Fibroblast of skin of left biceps (primary cell): ENCODE data around the gene SAP30L.

Source experiments
- DNase-seq, 2 experiments: peaks; one replicate each; pipeline ENCODE4 v3.0.0-alpha.2; 2013; ENCODE audit warnings: low read depth in 2 of 2

Gene SAP30L

DNA sequence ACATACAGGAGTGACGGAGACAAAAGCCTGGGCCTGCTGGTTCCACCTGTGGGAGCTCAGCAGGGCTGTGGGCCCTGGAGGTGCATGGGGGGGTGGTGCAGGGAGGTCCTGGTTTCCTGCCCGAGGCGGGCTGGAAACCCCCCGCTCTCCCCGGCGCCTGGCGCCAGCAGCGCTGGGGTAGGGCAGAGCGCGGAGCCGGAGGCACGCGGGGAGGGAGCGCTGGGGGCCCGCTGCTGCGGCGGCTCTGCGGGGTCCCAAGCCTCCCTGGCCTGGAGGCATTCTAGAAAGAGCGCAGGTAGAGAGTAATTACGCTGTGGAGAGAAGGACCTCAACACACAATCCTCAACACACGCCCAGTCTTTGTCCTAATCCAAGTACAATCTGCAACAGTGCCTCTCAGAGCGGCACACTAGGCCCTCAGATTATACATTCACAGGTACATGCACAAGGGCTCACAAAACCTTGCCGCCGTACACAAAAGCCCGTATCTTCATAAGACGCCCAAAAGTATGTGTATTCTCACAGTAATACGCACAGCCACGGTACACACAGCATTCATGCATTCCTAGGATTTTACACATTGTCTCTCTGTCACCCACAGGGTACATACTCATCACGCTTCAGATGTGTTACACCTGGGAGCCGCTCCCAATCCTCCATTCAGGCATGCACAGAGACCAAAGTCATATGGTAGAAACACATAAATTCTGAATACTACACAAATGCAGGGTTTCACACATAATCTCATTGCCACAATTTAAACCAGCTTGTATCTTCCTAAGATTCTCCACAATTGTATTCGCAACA, 34.4 kb downstream of the SAP30L start:
- DNase-seq = no peak

DNA sequence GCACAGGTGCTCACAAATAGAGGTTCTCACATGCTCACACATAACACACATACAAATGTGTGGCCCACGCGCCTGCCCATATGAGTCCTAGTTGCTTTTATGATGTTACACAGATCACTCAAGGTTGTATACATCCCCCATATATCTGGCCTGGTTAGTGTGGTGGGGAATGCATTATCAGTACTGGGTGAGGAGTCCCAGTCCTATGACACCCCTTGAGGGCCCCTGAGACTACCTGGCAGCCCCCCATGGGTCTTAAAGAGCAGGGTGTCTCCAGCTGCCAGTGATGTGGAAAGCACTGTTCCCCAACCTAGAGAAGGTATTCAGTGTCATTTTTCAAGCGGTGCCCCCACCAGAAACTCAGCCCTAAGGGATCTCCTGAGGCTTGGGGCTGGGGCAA, 35.0 kb downstream of the SAP30L start:
- no peak for DNase-seq

DNA sequence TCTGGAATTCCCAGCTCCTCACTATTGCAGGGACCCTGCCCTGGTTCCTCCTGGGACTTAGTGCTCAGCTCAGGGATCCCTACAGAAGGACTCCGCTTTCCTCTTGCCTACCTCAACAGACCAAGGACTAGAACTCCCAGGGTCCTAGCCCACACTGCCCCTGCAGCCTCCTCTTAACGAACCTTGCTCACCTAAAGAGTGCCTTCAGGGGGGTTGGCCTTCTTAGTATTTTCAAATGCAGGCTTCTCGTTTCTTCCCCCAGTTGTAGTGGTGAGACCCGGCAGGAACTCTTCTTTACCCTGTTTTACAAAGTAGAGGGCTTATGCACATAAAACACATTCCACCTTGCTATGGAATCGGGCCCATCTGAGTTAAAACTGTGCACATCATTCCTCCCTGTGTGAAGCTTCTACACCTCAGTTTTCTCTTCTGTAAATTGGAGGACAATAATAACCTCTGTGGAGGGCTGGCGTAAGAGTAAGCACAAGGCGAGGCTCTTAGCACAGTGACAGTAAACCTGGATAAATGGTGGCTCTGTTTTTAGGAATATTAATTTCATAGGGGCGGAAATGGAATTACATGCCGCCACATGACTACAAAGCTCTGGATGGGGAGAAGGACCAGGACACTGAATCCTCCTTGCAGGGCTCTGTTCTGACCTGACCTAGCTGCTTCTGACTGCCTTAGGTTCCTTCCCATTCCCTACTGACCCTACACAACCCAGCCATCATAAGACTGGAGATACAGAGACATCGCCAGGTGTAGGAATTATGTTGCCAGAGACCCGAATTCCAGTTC, 36.0 kb downstream of the SAP30L start:
- no peak for DNase-seq

DNA sequence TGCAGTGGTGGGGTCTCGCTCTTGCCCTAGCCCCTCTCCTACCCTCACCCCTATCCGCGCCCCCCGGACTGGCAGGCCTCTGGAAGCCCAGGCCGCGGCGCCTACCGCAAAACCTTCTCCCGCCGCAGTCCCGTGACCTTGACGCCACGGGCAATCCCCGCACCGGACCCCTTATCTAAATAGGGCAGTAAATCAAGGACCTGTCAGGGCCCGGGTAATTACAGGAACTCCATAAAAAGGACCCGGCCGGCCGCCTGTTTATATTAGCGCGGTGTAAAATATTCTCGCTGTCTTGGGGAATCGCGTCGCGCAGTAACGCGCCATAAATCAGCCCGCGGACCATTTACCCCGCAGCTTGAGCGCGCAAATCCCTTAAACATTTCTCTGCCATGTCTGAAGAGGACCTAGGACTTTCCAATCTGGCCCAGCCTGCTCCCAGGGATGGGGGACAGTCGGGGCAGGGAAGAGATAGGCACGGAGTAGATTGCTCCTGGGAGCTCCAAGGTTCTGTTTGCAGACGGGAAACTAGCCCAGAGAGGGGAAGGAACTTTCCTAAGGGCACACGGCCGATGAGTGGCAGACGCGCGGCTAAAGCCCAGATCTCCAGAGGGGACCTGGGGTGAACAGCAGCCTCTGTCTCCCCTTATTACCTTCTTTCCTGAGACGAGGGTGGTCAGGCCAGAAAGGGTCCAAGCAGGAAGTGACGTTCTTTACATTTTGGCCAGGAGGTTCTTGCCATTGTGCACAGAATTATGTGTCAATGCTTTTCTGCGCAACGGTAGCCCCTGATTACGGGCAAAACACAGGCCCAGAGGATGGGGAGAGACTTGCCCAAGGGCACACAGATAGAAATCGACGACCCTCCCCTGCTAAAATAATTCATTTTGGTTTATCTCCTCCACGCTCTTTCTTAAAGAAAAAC, 37.0 kb downstream of the SAP30L start:
- no peak for DNase-seq

DNA sequence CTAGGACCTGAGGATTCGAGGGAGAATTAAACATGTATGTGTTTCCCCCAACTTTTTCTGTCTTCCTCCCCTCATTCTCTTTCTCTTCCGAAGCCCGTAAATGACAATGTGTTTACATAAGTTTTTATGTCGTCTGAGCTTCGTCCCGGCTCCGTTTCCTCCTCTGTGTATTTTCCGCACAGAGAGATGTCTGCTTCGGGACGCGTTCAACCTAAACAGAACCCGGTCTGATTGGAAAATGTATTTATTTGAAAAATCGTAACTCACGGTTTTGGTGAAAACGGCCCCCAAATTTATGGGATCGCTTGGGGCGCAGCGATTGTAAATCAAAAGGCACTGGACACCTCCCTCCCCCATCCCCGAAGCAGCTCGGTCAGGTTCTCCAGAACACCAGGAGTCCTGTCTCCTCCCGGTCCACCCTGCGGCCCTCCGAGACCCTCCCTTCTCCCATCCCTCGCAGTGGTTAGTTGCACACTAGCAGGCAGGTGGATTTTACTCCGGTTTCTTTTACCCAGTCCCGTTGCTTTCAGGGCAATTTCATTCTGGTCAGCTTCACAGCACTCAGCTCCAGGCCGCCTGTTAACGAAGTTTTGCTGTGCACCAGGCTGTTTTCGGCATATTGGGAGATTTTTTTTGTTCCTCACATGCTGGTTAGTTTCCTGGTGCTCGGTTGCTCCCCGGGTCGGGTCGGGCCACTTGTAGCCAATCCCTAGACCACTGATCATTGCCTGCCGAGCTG, 38.0 kb downstream of the SAP30L start:
- DNase-seq = no peak

DNA sequence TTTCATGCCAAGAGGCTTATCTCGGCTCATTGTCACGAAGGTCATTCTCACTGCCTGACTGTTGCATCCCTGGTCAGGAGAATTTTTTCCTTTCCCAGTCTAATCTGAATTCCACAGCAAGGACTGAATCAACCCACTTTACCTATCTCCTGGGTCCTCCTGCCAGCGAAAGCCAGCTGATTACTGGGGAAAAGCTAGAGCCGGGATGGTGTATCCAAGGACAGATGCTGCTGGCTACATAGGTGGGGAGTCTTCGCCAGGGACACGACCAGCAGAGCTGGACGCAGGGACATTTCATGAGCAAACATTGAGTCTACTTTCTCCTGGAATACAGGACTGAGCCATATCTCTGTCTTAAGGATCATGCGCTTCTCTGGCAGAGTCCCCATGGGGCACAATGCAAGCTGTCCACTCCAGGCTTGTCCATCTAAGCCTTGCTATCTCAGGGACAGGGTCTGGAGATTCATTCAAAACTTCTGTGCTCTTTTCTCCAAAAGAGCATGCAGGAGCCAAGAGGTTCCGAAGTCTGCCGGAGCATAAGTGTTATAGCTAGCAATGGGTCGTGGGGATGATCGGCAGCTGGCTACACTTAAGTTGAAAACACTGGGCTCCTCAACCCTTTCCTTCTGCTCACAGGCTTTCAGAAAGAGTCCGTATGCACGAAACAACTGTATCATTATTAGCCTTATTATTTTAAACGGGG, 38.7 kb downstream of the SAP30L start:
- no peak for DNase-seq

DNA sequence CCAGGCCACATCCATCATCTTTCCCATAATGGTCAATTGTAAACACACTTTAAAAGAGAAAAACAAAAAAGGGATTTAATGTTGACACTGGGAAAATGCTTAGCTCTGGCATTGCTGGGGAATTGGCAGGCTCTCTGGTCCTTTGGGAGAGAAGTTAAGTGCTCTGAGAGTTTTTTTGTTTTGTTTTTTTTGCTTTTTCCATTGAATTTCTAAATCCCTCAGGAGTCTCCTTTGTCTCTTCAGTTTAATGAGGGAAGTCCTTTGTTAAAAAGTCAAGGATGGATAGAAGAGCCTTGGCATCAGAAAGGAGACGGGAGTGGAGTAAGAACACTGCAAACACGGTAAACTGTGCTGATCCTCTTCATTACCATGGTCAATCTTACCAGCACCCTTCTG, 39.3 kb downstream of the SAP30L start:
- no peak for DNase-seq

DNA sequence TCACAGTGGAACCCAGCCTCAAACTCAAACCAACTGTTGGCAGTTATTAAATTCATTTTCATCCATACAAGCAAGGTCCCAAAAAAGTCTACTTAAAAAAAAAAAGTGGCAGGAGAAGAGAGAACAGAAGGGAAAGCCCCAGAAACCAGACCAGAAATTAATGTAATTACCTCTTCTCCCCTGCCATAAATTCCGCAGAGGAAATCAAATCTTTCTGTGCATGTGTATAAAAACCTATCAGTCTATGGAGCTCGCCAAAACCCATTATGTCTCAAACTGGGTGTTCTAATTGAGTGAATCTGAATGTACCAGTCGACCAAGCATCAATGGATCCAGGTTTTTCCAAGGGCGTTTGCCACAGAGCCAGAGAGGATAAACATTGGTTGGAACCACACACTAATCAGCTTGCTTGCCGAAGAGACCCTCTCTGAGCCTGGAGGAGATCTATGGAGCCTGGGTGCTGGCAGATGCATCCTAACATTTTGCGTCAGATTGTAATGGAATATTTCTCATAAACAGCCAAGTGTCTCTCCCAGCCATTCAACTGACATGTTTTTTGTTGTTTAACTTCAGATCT, 40.1 kb downstream of the SAP30L start:
- DNase-seq = no peak

DNA sequence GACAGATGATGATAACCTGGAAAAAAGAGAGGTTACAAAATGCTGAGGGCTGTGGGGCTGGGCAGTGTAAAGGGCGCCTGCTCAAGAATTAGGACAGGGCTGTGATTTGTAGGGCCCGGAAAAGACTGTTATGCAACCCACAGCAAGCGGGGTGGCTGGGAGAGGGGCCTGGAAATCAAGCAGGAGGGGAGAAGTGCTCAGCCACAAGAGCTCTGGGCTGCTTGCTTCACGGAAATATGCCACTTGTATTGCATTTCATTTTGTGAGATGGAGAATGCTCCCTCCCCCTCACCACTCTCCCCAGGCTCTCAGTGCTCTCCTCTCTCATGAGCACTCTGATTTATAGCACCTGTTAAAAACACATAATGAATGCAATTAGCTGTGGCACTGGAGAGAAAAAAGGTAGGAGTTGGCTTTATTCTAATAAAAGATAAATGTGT, 40.6 kb downstream of the SAP30L start:
- DNase-seq = no peak

DNA sequence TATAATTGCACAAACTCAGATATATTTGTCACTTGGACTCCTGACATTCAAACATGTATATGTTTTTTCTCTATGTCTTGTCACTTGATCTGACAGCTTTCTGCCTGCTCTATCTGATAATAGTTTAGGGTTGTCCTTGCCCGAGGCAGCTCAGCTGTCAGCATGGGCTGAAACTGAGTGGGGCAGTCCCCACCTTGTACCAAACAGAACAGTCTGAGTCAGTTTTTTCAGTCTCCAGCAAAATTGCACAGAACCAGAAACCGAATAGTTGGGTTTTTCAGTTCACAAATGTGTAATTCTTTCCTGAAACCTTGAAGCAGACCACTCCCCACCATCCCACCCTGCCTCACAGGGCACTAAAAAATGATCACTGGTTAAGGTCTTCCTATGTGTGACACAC, 41.7 kb downstream of the SAP30L start:
- no peak for DNase-seq

DNA sequence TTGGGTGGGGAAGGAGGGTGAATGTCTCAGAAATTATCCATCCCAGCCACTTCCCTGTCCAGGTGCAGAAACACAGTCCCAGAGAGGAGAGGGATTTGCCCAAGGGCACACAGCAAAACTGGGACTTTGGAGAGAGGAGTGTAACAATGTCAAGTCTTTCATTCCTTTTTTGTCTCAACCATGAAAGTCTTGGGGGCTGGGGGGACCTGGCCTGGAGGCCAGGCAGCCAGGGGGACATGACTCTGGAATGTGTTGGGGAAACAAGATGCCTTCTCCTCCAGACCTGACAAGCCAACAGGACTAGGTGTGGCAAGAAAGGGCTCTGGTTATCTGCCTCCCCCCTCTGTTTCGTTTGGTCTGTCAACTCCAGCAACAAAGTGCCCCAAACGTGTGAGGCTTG, 46.1 kb downstream of the SAP30L start:
- no peak for DNase-seq

DNA sequence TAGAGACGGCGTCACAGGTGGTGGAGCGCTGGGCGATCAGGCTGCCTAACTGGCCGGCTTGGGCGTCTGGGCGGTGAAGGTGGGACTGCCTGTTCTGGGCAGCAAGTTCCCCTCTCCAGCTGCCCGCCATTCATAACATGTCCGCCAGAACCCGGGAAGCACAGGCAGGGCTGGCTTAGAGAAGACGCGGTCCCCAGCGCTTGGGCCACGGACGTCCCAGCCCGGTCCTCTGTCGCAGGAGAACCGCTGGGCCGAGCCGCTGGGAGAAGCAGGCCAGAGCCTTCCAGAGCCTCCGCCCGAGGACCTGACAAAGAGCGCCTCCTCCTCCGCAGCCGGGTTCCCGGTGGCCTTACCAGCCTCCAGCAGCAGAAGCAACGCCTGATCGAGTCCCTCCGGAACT, 47.5 kb downstream of the SAP30L start:
- no peak for DNase-seq

DNA sequence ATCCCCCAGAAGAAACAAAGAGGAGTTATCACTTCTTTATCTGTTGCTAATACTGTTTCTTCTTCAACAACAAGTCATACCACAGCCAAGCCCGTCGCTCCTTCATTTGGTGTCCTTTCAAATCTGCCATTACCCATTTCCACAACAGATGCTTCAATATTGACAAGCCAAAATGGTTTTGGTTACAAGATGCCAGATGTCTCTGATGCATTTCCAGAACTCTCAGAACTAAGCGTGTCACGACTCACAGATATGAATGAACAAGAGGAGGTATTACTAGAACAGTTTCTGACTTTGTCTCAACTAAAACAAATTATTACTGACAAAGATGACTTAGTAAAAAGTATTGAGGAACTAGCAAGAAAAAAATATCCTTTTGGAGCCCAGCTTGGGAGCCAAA, 48.2 kb downstream of the SAP30L start:
- DNase-seq = no peak

DNA sequence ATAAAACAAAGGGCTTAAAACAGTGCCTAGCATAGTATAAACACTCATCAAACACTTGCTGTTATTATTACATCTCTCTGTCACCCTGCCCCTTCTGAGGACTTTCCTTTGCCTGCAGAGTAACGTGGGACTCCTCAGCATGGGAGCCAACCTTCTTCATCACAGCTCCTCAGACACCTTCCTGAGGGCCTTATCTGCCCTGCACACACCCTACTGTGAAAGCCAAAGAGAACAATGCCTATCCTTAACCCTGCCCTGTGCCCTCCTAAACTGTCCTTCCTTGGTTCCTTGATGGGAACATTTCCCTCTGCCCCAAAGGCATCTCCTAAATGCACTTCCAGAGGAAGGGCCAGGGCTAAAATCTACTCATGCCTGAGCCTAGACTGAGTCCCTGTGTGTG, 52.8 kb downstream of the SAP30L start:
- no peak for DNase-seq

DNA sequence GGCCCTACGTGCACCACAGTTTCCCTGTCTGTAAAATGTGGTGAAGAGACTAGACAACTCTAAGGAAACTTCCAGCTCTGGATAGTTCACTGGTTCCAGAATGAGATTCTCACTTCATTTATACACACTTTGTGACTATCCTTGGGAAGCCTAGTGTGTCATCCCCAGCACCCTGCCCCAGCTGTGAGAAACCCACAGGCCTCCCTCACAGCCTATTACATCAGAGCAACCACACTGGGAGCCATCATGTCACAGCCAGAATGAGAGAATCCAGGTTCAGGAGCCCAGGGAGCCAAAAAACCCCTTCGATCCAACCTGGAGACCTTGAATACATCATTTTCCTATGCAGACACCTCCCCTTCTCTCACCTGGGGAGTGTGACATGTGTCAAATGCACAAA, 53.2 kb downstream of the SAP30L start:
- DNase-seq = no peak

DNA sequence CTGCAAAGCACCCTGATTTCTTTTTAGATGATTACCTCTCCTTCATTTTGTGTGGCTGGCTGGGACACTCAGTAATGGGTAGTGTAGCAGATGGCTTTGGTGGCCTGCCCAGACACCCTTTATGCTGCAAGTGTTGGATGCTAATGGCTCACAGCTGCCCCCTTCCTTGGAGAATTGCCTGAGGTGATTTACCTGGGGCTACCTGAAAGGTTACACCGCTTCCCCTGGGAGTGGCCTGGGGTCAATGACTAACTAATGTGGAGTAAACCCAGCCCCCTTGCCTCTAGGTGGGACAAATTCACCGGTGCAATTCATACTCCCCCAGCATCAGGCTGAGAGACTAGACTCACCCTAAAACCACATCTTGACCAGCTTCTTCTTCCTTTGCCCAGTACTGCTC, 55.8 kb downstream of the SAP30L start:
- DNase-seq = no peak

DNA sequence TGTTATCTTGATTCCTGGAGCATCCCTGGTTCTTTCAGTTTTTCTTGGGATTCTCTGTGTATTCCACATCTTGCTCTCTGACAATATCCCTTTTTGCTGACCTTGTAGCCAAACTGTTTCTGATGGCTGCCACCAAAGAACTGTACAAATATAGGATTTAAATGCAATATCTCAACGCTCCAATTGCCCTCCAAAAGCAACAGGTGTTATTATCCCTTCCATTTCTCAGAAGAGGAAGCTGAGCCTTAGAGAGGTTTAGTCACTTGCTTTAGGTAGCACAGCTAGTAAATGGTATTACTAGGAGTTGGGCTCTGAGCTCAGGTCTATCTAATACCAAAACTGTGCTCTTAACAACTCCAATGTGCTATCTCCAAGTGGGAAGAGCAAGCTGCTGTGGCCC, 56.4 kb downstream of the SAP30L start:
- DNase-seq = no peak

DNA sequence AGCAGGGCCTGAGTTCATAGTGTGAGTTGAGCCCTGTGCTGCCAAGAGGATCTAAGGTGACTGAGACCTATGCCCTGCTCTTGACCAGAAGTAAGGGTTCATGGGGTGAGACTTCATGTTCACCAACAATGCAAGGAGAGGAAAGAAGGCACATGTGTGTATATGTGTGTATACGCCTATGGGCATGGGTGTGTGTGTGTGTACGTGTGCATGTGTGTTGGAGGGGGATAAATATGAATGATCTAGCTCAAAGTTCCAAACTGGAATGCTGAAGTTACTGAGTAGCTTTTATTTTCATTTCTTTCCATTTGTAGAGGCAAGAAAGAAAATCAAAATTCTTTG, 57.9 kb downstream of the SAP30L start:
- DNase-seq = no peak

DNA sequence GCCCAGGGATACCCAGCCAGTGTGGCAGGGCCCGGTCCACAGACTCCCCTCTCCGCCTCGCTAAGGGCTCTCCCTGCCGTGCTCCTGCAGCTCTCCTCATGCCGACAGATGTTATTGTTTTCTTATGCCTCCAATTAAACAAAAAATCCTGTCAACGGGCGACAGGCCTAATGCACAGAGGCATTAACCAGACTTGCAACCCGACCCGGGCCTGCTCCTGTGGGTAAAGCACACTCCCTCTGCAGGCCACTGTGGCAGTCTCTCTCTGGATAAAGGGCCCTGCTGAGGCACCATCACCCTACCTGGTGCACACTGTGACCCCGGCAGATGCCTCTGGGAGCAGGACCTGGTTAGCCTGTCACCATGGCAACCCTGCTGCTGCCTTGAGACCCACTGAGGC, 59.8 kb downstream of the SAP30L start:
- no peak for DNase-seq

DNA sequence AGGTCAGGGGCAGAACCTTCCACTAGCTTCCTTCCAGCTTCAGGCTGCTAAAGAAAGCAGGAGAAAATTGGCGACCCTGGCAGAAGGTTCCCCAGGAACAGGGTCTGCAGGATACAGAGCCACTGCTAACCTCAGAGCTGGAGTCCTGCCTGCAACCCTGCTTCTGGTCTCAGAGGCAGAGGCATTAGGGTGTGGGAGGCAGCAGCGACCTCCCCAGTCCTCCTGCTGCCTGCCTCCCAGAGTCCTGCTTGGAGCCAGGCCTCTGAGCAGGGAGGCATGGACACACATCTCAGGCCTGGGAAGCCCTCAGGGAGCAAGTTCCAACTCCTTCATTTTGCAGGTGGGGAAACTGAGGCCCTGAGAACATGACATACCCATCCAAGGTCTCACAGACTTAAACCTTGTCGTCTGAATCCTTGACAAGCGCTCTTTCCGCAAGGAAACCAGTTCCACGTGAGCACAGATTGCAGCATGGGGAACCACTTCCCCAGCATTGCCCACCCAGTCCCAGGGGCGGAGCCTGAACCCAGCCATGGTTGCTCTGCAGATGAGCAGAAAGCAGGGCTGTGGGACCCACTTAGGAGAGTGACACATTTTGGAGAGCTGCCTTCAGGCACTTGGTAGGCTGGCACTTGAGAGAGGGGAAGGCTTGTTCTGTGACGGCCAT, 60.4 kb downstream of the SAP30L start:
- DNase-seq = no peak
